BJ (cell line): Measurements from ENCODE around the gene FOXJ1. TPM values are rescaled to one million over a fixed set of nuclear protein-coding genes. Genes with fewer than 3 reads are reported as not detected.

ENCODE experiments used
- CTCF ChIA-PET: fragments of 350-600 bp; formaldehyde crosslinking; extraction: SDS; loops from one replicate; lab custom pipeline; 2021; ENCODE audit warnings: antibody characterized with exemption, inconsistent platforms; lab: Yijun Ruan, JAX
- POLR2A ChIA-PET: fragments of 300-600 bp; sonication (Branson Sonifier 250); formaldehyde crosslinking; extraction: SDS; loops from one replicate; lab custom pipeline; 2021; ENCODE audit warnings: antibody characterized with exemption; lab: Charles Lee
- DNase-seq: peaks from one replicate; pipeline ENCODE4 v3.0.0-alpha.2; 2011; ENCODE audit warnings: low read depth
- H3K27me3 ChIP-seq: 2 replicates; pipeline ENCODE4 v1.6.0; 2011; ENCODE audit warnings: low read length; ENCODE audit not compliant: control insufficient read depth, insufficient read depth
- H3K36me3 ChIP-seq: 2 replicates; pipeline ENCODE4 v1.5.1; 2011; ENCODE audit warnings: low read length; ENCODE audit not compliant: control insufficient read depth, insufficient read depth
- H3K4me3 ChIP-seq: 2 replicates; pipeline ENCODE4 v1.5.1; 2011; ENCODE audit warnings: low read depth, mild to moderate bottlenecking, control low read depth, low read length
- polyA plus RNA-seq: library from polyadenylated mRNA; depleted of rRNA; stranded (reverse); fragments of >200 nt; gene quantifications from 2 replicates; pipeline ENCODE4 v1.2.3, GENCODE V29; 2011; rRNA removed
- small RNA-seq: library from RNA; depleted of rRNA; stranded (forward); fragments of <200 nt; gene quantifications from one replicate; pipeline ENCODE3, GENCODE V24; 2012; ENCODE audit warnings: low replicate concordance, low read depth; ENCODE audit not compliant: insufficient read length
- TF ChIP-seq, protein P1 (sequence below): IDR thresholded peaks from 2 replicates; pipeline ENCODE4 v1.5.1; 2011; ENCODE audit warnings: low read depth, mild to moderate bottlenecking, control low read depth, inconsistent platforms, low read length, moderate library complexity; ENCODE audit not compliant: insufficient read depth

The FOXJ1 gene
- polyA plus RNA-seq, 1 experiment: not detected

DNA sequence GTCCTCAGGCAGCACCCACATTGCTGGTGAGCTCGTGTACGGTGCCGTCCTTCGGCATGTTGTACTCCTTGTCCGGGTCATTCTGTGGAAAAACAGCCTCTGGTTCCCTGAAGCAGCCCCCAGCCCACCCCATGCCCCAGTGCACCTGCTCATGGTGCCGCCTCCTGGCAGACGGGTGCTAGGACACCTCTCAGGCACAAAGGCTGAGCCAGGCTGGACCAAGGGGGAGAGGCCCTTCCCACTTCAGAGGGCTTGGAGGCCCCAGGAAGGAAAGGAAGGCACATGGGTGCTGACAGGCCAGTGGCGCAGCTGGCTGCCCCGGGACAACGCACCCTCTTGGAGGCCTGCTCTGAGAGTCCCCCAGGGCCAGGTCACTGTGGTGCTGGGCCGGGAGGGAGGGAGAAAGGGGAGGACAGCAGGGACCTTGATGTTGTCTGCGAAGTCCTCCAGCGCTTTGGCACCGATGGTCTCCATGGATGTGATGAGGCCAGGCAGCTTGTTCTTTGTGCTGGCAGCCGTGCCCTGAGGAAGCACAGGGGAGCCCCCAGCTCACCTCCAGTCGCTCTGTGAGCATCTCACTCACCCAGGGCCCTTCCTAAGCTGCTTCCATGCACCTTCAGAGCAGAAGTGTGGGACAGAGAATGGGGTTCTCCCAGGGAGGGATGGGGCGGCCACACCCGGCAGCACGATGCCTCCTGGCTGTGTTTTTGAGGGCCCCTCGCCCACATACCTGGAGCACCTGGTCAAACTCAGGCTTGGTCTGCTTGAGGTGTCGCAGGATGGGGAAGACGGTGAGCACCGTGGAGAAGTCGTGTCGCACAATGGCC is 52.8 kb downstream of the FOXJ1 start:
- H3K36me3 ChIP-seq: peaks cover 62% of the 10 kb centered on the region
- CTCF ChIA-PET: interaction anchor here (1.2 kb wide), 1 partner anchor 8 kb away, joined by 3 read pairs; no protein-coding TSS in a partner anchor

DNA sequence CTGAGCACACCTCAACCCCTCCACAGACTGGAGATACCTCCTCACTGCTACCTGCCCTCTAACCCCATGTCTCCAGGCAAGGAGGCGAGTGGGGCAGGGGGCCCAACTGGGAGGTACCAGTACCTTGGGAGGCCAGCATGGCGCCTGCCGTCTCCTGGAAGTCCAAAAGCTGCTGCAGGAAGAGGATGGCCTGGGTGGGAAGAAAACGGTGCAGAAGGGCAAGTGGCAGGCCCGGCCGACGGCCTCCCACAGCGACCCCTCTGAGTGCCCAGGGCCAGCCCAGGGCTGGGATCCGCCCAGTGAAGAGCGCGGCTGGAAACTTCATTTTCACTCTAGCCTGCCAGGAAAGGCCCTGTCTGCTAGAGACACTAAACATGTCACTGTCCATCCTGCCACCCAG is 53.5 kb downstream of the FOXJ1 start:
- TF ChIP-seq, protein P1, sequence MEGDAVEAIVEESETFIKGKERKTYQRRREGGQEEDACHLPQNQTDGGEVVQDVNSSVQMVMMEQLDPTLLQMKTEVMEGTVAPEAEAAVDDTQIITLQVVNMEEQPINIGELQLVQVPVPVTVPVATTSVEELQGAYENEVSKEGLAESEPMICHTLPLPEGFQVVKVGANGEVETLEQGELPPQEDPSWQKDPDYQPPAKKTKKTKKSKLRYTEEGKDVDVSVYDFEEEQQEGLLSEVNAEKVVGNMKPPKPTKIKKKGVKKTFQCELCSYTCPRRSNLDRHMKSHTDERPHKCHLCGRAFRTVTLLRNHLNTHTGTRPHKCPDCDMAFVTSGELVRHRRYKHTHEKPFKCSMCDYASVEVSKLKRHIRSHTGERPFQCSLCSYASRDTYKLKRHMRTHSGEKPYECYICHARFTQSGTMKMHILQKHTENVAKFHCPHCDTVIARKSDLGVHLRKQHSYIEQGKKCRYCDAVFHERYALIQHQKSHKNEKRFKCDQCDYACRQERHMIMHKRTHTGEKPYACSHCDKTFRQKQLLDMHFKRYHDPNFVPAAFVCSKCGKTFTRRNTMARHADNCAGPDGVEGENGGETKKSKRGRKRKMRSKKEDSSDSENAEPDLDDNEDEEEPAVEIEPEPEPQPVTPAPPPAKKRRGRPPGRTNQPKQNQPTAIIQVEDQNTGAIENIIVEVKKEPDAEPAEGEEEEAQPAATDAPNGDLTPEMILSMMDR: no peak
- Histone ChIP-seq H3K27me3 (no peaks in the 10 kb centered on the region), H3K36me3 (peaks cover 60% of the 10 kb centered on the region), H3K4me3 (no peak overlapping the region)
- DNase-seq: no peak
- POLR2A ChIA-PET: no interaction called here
- CTCF ChIA-PET: interaction anchor here (2.1 kb wide), 1 partner anchor 192 kb away, joined by 6 read pairs; no protein-coding TSS in a partner anchor

More for the DNA sequence above, 52.8 kb downstream of the FOXJ1 start:
- POLR2A ChIA-PET: no interaction called here
- H3K4me3 ChIP-seq: no peak overlapping the region
- no peaks in the 10 kb centered on the region for H3K27me3 ChIP-seq
- TF ChIP-seq, protein P1: no peak
- no peak for DNase-seq

DNA sequence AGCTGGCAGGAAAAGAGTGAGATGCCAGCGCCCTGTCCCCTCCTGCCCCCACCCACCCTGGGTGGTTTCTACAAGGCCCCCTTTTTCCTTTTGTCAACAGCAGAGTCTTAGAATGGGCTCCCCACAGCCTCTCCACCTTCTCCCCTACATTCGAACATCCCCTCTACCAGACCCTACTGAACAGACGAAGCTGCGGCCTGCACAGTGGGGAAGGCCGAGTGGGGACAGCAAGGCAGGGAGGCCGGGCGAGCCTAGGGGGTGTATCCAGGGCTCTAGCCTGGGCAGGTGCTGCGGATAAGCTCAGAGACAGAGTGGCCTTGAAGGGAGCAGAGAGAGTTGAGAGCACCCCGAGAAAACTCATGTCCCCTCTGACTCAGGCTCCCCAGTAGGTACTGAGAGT is 54.7 kb downstream of the FOXJ1 start:
- CTCF ChIA-PET: interaction anchor here (0.8 to 2.1 kb wide), 3 partner anchors 9 to 193 kb away, joined by 3 to 6 read pairs (median 4); no protein-coding TSS in a partner anchor

More for the DNA sequence above, 54.7 kb downstream of the FOXJ1 start:
- DNase-seq: no peak
- no peak overlapping the region for H3K4me3 ChIP-seq
- H3K27me3 ChIP-seq: no peaks in the 10 kb centered on the region
- POLR2A ChIA-PET: no interaction called here
- peaks cover 56% of the 10 kb centered on the region for H3K36me3 ChIP-seq
- TF ChIP-seq, protein P1: no peak

Small RNA genes lying within 50 kb of the gene (small RNA-seq; reads per million reads assigned to genes)
- 0.63 reads per million for gene MIR6868

Other genes starting within 250 kb of the FOXJ1 start
- gene TRIM65, start 244.3 kb downstream of the FOXJ1 start, polyA plus RNA-seq: 5.5 and 8.6 TPM in 2 replicates
- 22.7 and 60.9 TPM in 2 replicates for gene MRPL38, start 236.4 kb downstream of the FOXJ1 start, polyA plus RNA-seq
- 3.4 and 4.8 TPM in 2 replicates for gene FBF1, start 200.2 kb downstream of the FOXJ1 start, polyA plus RNA-seq
- 32.1 and 33.6 TPM in 2 replicates for gene ACOX1, start 162.1 kb downstream of the FOXJ1 start, polyA plus RNA-seq
- gene TEN1, start 162.0 kb downstream of the FOXJ1 start, polyA plus RNA-seq: 17.5 and 25.6 TPM in 2 replicates
- 3.7 and 5.6 TPM in 2 replicates for gene CDK3, start 140.4 kb downstream of the FOXJ1 start, polyA plus RNA-seq
- gene EVPL, start 113.9 kb downstream of the FOXJ1 start, polyA plus RNA-seq: not detected in 2 replicates
- gene SRP68, start 68.7 kb downstream of the FOXJ1 start, polyA plus RNA-seq: 62.6 and 70.8 TPM in 2 replicates
- gene GALR2, start 66.5 kb downstream of the FOXJ1 start, polyA plus RNA-seq: not detected in 2 replicates
- gene ZACN, start 62.1 kb downstream of the FOXJ1 start, polyA plus RNA-seq: 0.05 TPM in 1 of 2 replicates, not detected in the other
- 91.7 and 122 TPM in 2 replicates for gene EXOC7, start 37.5 kb downstream of the FOXJ1 start, polyA plus RNA-seq
- 0.13 and 0.50 TPM in 2 replicates for gene RNF157, start 99.2 kb upstream of the FOXJ1 start, polyA plus RNA-seq
- gene UBALD2, start 124.1 kb upstream of the FOXJ1 start, polyA plus RNA-seq: 35.0 and 50.7 TPM in 2 replicates
- 2.1 and 3.4 TPM in 2 replicates for gene QRICH2, start 167.0 kb upstream of the FOXJ1 start, polyA plus RNA-seq
- 68.5 and 72.8 TPM in 2 replicates for gene PRPSAP1, start 212.7 kb upstream of the FOXJ1 start, polyA plus RNA-seq
- gene SPHK1, start 243.4 kb upstream of the FOXJ1 start, polyA plus RNA-seq: 21.4 and 57.8 TPM in 2 replicates